GM23338 (cell line): ENCODE results near the gene RTL10. TPM values are rescaled to one million over a fixed set of nuclear protein-coding genes. Genes with fewer than 3 reads are reported as not detected.

Experiments
- ATAC-seq: fragments of 200-7000 bp; cut with Tn5 transposase; 3 replicates; pipeline ENCODE4 v1.9.1; 2020
- DNase-seq: peaks from one replicate; pipeline ENCODE4 v3.0.0-alpha.2; 2015; ENCODE audit warnings: low spot score
- H2AFZ ChIP-seq: fragments of 200-600 bp; sonication (generic); 2 replicates; pipeline ENCODE4 v1.8.0; 2016; ENCODE audit warnings: antibody characterized with exemption, mild to moderate bottlenecking, moderate library complexity
- H3F3A ChIP-seq: fragments of 200-600 bp; sonication (generic); replicated peaks from 2 replicates; pipeline ENCODE4 v1.8.0; 2017; ENCODE audit warnings: antibody characterized with exemption, mixed run types, low read depth
- H3K27ac ChIP-seq: fragments of 200-600 bp; sonication (generic); 2 replicates; pipeline ENCODE4 v1.6.1; 2016; ENCODE audit warnings: low read depth
- H3K27me3 ChIP-seq: fragments of 200-600 bp; sonication (generic); 2 replicates; pipeline ENCODE4 v1.8.0; 2016; ENCODE audit warnings: mild to moderate bottlenecking, mixed run types, moderate library complexity; ENCODE audit not compliant: insufficient read depth
- H3K36me3 ChIP-seq: fragments of 200-600 bp; sonication (generic); 2 replicates; pipeline ENCODE4 v1.8.0; 2016; ENCODE audit warnings: mild to moderate bottlenecking; ENCODE audit not compliant: insufficient read depth
- H3K4me1 ChIP-seq: fragments of 200-600 bp; sonication (generic); 2 replicates; pipeline ENCODE4 v1.8.0; 2016; ENCODE audit warnings: mild to moderate bottlenecking, moderate library complexity; ENCODE audit not compliant: insufficient read depth
- H3K4me2 ChIP-seq: fragments of 200-600 bp; sonication (generic); 2 replicates; pipeline ENCODE4 v1.7.1; 2017; ENCODE audit warnings: mixed run types
- H3K4me3 ChIP-seq: fragments of 200-600 bp; sonication (generic); 2 replicates; pipeline ENCODE4 v1.6.1; 2016; ENCODE audit warnings: mixed run types
- H3K79me2 ChIP-seq: fragments of 200-600 bp; sonication (generic); replicated peaks from 2 replicates; pipeline ENCODE4 v1.8.0; 2017; ENCODE audit warnings: mild to moderate bottlenecking; ENCODE audit not compliant: insufficient read depth
- H3K9me2 ChIP-seq: fragments of 200-600 bp; sonication (generic); 2 replicates; pipeline ENCODE4 v1.8.0; 2017; ENCODE audit not compliant: insufficient read depth
- H4K20me1 ChIP-seq: fragments of 200-600 bp; sonication (generic); replicated peaks from 2 replicates; pipeline ENCODE4 v1.8.0; 2017; ENCODE audit warnings: mild to moderate bottlenecking; ENCODE audit not compliant: insufficient read depth
- H3K27ac Mint-ChIP-seq: 2 replicates; pipeline ENCODE4 v1.8.0; 2020; ENCODE audit warnings: inconsistent platforms, mild to moderate bottlenecking, moderate library complexity, mixed read lengths
- H3K27me3 Mint-ChIP-seq: 3 replicates; pipeline ENCODE4 v1.8.0; 2022; ENCODE audit warnings: low read depth, mild to moderate bottlenecking, moderate library complexity, mixed read lengths, inconsistent platforms; ENCODE audit not compliant: insufficient read depth, poor library complexity
- H3K36me3 Mint-ChIP-seq: 3 replicates; pipeline ENCODE4 v1.8.0; 2021; ENCODE audit warnings: low read depth, mild to moderate bottlenecking, inconsistent platforms, moderate library complexity, mixed read lengths
- H3K4me1 Mint-ChIP-seq: 3 replicates; pipeline ENCODE4 v1.8.0; 2020; ENCODE audit warnings: mild to moderate bottlenecking, inconsistent platforms, mixed read lengths
- H3K4me3 Mint-ChIP-seq: 3 replicates; pipeline ENCODE4 v1.8.0; 2021; ENCODE audit warnings: moderate library complexity, mild to moderate bottlenecking, inconsistent platforms, mixed read lengths
- H3K9me3 Mint-ChIP-seq: 3 replicates; pipeline ENCODE4 v1.8.0; 2020; ENCODE audit warnings: moderate library complexity, mild to moderate bottlenecking, inconsistent platforms, mixed read lengths
- ETS1 ChIP-seq: IDR thresholded peaks from 2 replicates; pipeline ENCODE4 v1.6.1; 2016; ENCODE audit warnings: antibody characterized with exemption
- EZH2 ChIP-seq: fragments of 200-600 bp; sonication (generic); IDR thresholded peaks from one replicate; pipeline ENCODE4 v1.8.0; 2017; ENCODE audit warnings: antibody characterized with exemption, mild to moderate bottlenecking, low read depth; ENCODE audit not compliant: unreplicated experiment
- EZH2phosphoT487 ChIP-seq: fragments of 200-600 bp; sonication (generic); IDR thresholded peaks from one replicate; pipeline ENCODE4 v1.8.1; 2018; ENCODE audit warnings: antibody characterized with exemption; ENCODE audit not compliant: unreplicated experiment
- JUNB ChIP-seq: IDR thresholded peaks from one replicate; pipeline ENCODE4 v1.6.1; 2016; ENCODE audit warnings: antibody characterized with exemption; ENCODE audit not compliant: unreplicated experiment
- NANOG ChIP-seq: IDR thresholded peaks from 2 replicates; pipeline ENCODE4 v1.6.1; 2016; ENCODE audit warnings: antibody characterized with exemption, borderline replicate concordance
- POLR2AphosphoS5 ChIP-seq: IDR thresholded peaks from 2 replicates; pipeline ENCODE4 v1.6.1; 2016; ENCODE audit warnings: antibody characterized with exemption, low read depth
- REST ChIP-seq: IDR thresholded peaks from one replicate; pipeline ENCODE4 v1.6.1; 2018; ENCODE audit warnings: antibody characterized with exemption; ENCODE audit not compliant: unreplicated experiment
- STAT1 ChIP-seq: IDR thresholded peaks from one replicate; pipeline ENCODE4 v1.6.1; 2016; ENCODE audit warnings: antibody characterized with exemption; ENCODE audit not compliant: unreplicated experiment
- ZNF114 ChIP-seq: fragments of 250-450 bp; sonication (Bioruptor Pico); IDR thresholded peaks from 2 replicates; pipeline ENCODE4 v1.5.0; 2020; ENCODE audit warnings: mild to moderate bottlenecking, moderate library complexity
- polyA plus RNA-seq: library from polyadenylated mRNA; unstranded; fragments of >200 nt; fragmentation: Nextera tagmentation; extraction: Ambion mirVana; gene quantifications from 2 replicates; pipeline ENCODE4 v1.2.1, GENCODE V29; 2016
- total RNA-seq: library from RNA; depleted of rRNA; stranded (reverse); fragments of >200 nt; shearing (Covaris generic); gene quantifications from 2 replicates; pipeline ENCODE4 v1.2.3, GENCODE V29; 2014

RTL10 gene
- total and polyA plus RNA-seq, 2 experiments from 2014 or later: 9.4 to 17.4 TPM

- 0 out of 2 replicates have a peak, but pooled peaks cover 4% of the 10 kb centered on the region for H3F3A ChIP-seq
- peak overlapping the region; percentile 68 for H3K27ac Mint-ChIP-seq
- no peaks in the 10 kb centered on the region; the same call in 1 of the 2 replicates for H3K36me3 ChIP-seq
- peak overlapping the region; percentile 98 for H3K4me2 ChIP-seq
- no peaks in the 10 kb centered on the region for H3K27me3 ChIP-seq
- H3K27ac ChIP-seq: no peak overlapping the region
- H3K4me1 Mint-ChIP-seq: peaks cover 41% of the 10 kb centered on the region
- H3K36me3 Mint-ChIP-seq: peaks cover 32% of the 10 kb centered on the region
- ATAC-seq (peak; percentile 15), DNase-seq (no peak)
- H3K9me3 Mint-ChIP-seq: no peaks in the 10 kb centered on the region
- H3K4me1 ChIP-seq: peaks cover 19% of the 10 kb centered on the region; the same call in 1 of the 2 replicates
- H3K79me2 ChIP-seq: peaks cover 37% of the 10 kb centered on the region
- H3K4me3 Mint-ChIP-seq: peak overlapping the region; percentile 98
- H2AFZ ChIP-seq: peak overlapping the region; percentile 83; the same call in 1 of the 2 replicates
- H3K9me2 ChIP-seq: no peaks in the 10 kb centered on the region
- H4K20me1 ChIP-seq: peaks cover 4% of the 10 kb centered on the region; the same call in 1 of the 2 replicates
- H3K27me3 Mint-ChIP-seq: peaks cover 19% of the 10 kb centered on the region
- TF ChIP-seq NANOG (no peak), ZNF114 (CRISPR knock-in tag) (no peak), REST (no peak), STAT1 (no peak), EZH2 (peak; percentile 33)
- peak overlapping the region; percentile 96 for H3K4me3 ChIP-seq
These were observed 546 bp downstream of the RTL10 start for GRCh38 chr22:19853879-19854777.

GRCh38 chr22:19853058-19853878, 1.4 kb downstream of the RTL10 start:
- Mint-ChIP-seq H3K9me3 (no peaks in the 10 kb centered on the region), H3K27me3 (peaks cover 19% of the 10 kb centered on the region), H3K4me3 (peak overlapping the region; percentile 98), H3K4me1 (peaks cover 38% of the 10 kb centered on the region), H3K27ac (peak overlapping the region; percentile 68; the same call in 1 of the 2 replicates), H3K36me3 (peaks cover 32% of the 10 kb centered on the region)
- Histone ChIP-seq H2AFZ (no peak overlapping the region), H3K27ac (no peak overlapping the region), H3K36me3 (no peaks in the 10 kb centered on the region; the same call in 1 of the 2 replicates), H3K79me2 (peaks cover 39% of the 10 kb centered on the region), H3F3A (0 out of 2 replicates have a peak, but pooled peaks cover 4% of the 10 kb centered on the region), H3K4me2 (peak overlapping the region; percentile 98), H3K27me3 (no peaks in the 10 kb centered on the region), H3K4me3 (peak overlapping the region; percentile 96), H4K20me1 (peaks cover 4% of the 10 kb centered on the region; the same call in 1 of the 2 replicates), H3K9me2 (no peaks in the 10 kb centered on the region), H3K4me1 (peaks cover 19% of the 10 kb centered on the region; the same call in 1 of the 2 replicates)
- ATAC-seq: no peak
- DNase-seq: no peak
- TF ChIP-seq REST (no peak), EZH2phosphoT487 (no peak), JUNB (no peak), POLR2AphosphoS5 (no peak), ETS1 (no peak), NANOG (no peak), ZNF114 (CRISPR knock-in tag) (no peak)
